Rectal smooth muscle tissue (tissue), 1 donor: Measurements from ENCODE around the gene ZBTB24.
"Not testable (repeated sequence)": the region's sequence is repeated elsewhere in the genome, so short reads cannot be mapped to it uniquely, and the experiment has no call there.

ENCODE experiments used
- H3K27ac ChIP-seq: one replicate; pipeline ENCODE4 v1.7.0; 2013; ENCODE audit warnings: low read depth, low read length, inconsistent platforms
- H3K27me3 ChIP-seq: one replicate; pipeline ENCODE4 v1.7.0; 2013; ENCODE audit warnings: low read length; ENCODE audit not compliant: control insufficient read depth, insufficient read depth
- H3K36me3 ChIP-seq: one replicate; pipeline ENCODE4 v1.7.0; 2013; ENCODE audit warnings: low read length; ENCODE audit not compliant: control insufficient read depth, insufficient read depth
- H3K4me1 ChIP-seq: one replicate; pipeline ENCODE4 v1.7.0; 2013; ENCODE audit warnings: low read length; ENCODE audit not compliant: control insufficient read depth, insufficient read depth
- H3K4me3 ChIP-seq: one replicate; pipeline ENCODE4 v1.7.0; 2013; ENCODE audit warnings: low read length
- H3K9ac ChIP-seq: one replicate; pipeline ENCODE4 v1.7.0; 2013; ENCODE audit warnings: low read length

ZBTB24 gene

GRCh38 chr6:109475625-109476024, 7.4 kb downstream of the ZBTB24 start:
- H3K4me3 ChIP-seq: no peak overlapping the region
- H3K9ac ChIP-seq: no peak overlapping the region
- H3K36me3 ChIP-seq: peaks cover 19% of the 10 kb centered on the region
- no peak overlapping the region for H3K27ac ChIP-seq
- no peaks in the 10 kb centered on the region for H3K27me3 ChIP-seq
- H3K4me1 ChIP-seq: no peaks in the 10 kb centered on the region

GRCh38 chr6:109474995-109475394, 8.0 kb downstream of the ZBTB24 start:
- Histone ChIP-seq H3K36me3 (peaks cover 24% of the 10 kb centered on the region), H3K9ac (no peak overlapping the region), H3K27ac (no peak overlapping the region), H3K4me1 (no peaks in the 10 kb centered on the region), H3K4me3 (no peak overlapping the region), H3K27me3 (no peaks in the 10 kb centered on the region)

GRCh38 chr6:109473120-109473519, 9.9 kb downstream of the ZBTB24 start:
- H3K36me3 ChIP-seq: peaks cover 29% of the 10 kb centered on the region
- H3K9ac ChIP-seq: no peak overlapping the region
- H3K27ac ChIP-seq: no peak overlapping the region
- H3K4me3 ChIP-seq: no peak overlapping the region
- H3K27me3 ChIP-seq: no peaks in the 10 kb centered on the region
- no peaks in the 10 kb centered on the region for H3K4me1 ChIP-seq

- H3K4me3 ChIP-seq: no peak overlapping the region
- H3K27ac ChIP-seq: no peak overlapping the region
- H3K36me3 ChIP-seq: peaks cover 29% of the 10 kb centered on the region
Observed at GRCh38 chr6:109472132-109472995, 10.7 kb downstream of the ZBTB24 start.

GRCh38 chr6:109471105-109471810, 11.8 kb downstream of the ZBTB24 start:
- H3K27ac ChIP-seq: no peak overlapping the region
- H3K27me3 ChIP-seq: no peaks in the 10 kb centered on the region
- H3K36me3 ChIP-seq: peaks cover 29% of the 10 kb centered on the region
- H3K4me1 ChIP-seq: no peaks in the 10 kb centered on the region
- no peak overlapping the region for H3K4me3 ChIP-seq
- no peak overlapping the region for H3K9ac ChIP-seq

More at GRCh38 chr6:109472132-109472995, 10.7 kb downstream of the ZBTB24 start:
- H3K27me3 ChIP-seq: no peaks in the 10 kb centered on the region
- no peaks in the 10 kb centered on the region for H3K4me1 ChIP-seq
- H3K9ac ChIP-seq: no peak overlapping the region

- H3K27ac ChIP-seq: no peak overlapping the region
- H3K27me3 ChIP-seq: no peaks in the 10 kb centered on the region
- H3K9ac ChIP-seq: no peak overlapping the region
- H3K4me1 ChIP-seq: no peaks in the 10 kb centered on the region
- H3K4me3 ChIP-seq: no peak overlapping the region
- peaks cover 29% of the 10 kb centered on the region for H3K36me3 ChIP-seq
Observed at GRCh38 chr6:109469591-109470189, 13.3 kb downstream of the ZBTB24 start.

- Histone ChIP-seq H3K36me3 (peaks cover 29% of the 10 kb centered on the region), H3K27me3 (no peaks in the 10 kb centered on the region), H3K27ac (no peak overlapping the region), H3K9ac (no peak overlapping the region), H3K4me1 (no peaks in the 10 kb centered on the region), H3K4me3 (no peak overlapping the region)
Observed at GRCh38 chr6:109467696-109468095, 15.3 kb downstream of the ZBTB24 start.

- Histone ChIP-seq H3K27me3 (no peaks in the 10 kb centered on the region), H3K27ac (no peak overlapping the region), H3K9ac (peak overlapping the region; percentile 10), H3K36me3 (peaks cover 19% of the 10 kb centered on the region), H3K4me3 (no peak overlapping the region), H3K4me1 (no peaks in the 10 kb centered on the region)
Observed at GRCh38 chr6:109466212-109466923, 16.7 kb downstream of the ZBTB24 start.

GRCh38 chr6:109465772-109466171, 17.2 kb downstream of the ZBTB24 start:
- no peak overlapping the region for H3K27ac ChIP-seq

GRCh38 chr6:109461733-109462526, 21.1 kb downstream of the ZBTB24 start:
- Histone ChIP-seq H3K9ac (no peak overlapping the region), H3K4me3 (no peak overlapping the region), H3K27me3 (no peaks in the 10 kb centered on the region), H3K4me1 (no peaks in the 10 kb centered on the region), H3K36me3 (peaks cover 4% of the 10 kb centered on the region), H3K27ac (no peak overlapping the region)

More at GRCh38 chr6:109465772-109466171, 17.2 kb downstream of the ZBTB24 start:
- H3K4me1 ChIP-seq: no peaks in the 10 kb centered on the region
- peaks cover 13% of the 10 kb centered on the region for H3K36me3 ChIP-seq
- no peaks in the 10 kb centered on the region for H3K27me3 ChIP-seq
- no peak overlapping the region for H3K4me3 ChIP-seq
- H3K9ac ChIP-seq: no peak overlapping the region

GRCh38 chr6:109461205-109461604, 21.8 kb downstream of the ZBTB24 start:
- H3K36me3 ChIP-seq, H3K27ac ChIP-seq, H3K4me1 ChIP-seq, H3K4me3 ChIP-seq, H3K9ac ChIP-seq, H3K27me3 ChIP-seq: not testable (repeated sequence)
